Fibroblast of pulmonary artery (primary cell): ENCODE measurements around the gene FBXO28.

ENCODE experiments used
- DNase-seq: peaks from one replicate; pipeline ENCODE4 v3.0.0-alpha.2; 2010; ENCODE audit warnings: low read depth
- H3K4me3 ChIP-seq: replicated peaks from 2 replicates; pipeline ENCODE4 v1.5.1; 2011; ENCODE audit warnings: low read depth, mild to moderate bottlenecking, control low read depth, low read length, moderate library complexity
- CTCF ChIP-seq: IDR thresholded peaks from 2 replicates; pipeline ENCODE4 v1.5.1; 2011; ENCODE audit warnings: mild to moderate bottlenecking, control low read depth, low read length, inconsistent platforms; ENCODE audit errors: missing control alignments

The FBXO28 gene

GRCh38 chr1:224173523-224173922 is 59.6 kb downstream of the FBXO28 start:
- no peak for TF ChIP-seq CTCF
- no peak for DNase-seq

GRCh38 chr1:224175617-224176016 is 61.7 kb downstream of the FBXO28 start:
- TF ChIP-seq CTCF: no peak
- no peak overlapping the region for H3K4me3 ChIP-seq
- no peak for DNase-seq

More at GRCh38 chr1:224173523-224173922, 59.6 kb downstream of the FBXO28 start:
- no peak overlapping the region for H3K4me3 ChIP-seq

GRCh38 chr1:224177356-224177999 is 63.6 kb downstream of the FBXO28 start:
- no peak overlapping the region for H3K4me3 ChIP-seq
- TF ChIP-seq CTCF: no peak
- no peak for DNase-seq

- no peak for TF ChIP-seq CTCF
- DNase-seq: no peak
- no peak overlapping the region for H3K4me3 ChIP-seq
These were observed 65.0 kb downstream of the FBXO28 start for GRCh38 chr1:224178894-224179293.

- no peak for TF ChIP-seq CTCF
- H3K4me3 ChIP-seq: no peak overlapping the region
- no peak for DNase-seq
These were observed 67.0 kb downstream of the FBXO28 start for GRCh38 chr1:224180783-224181452.

GRCh38 chr1:224181453-224181810 is 67.5 kb downstream of the FBXO28 start:
- TF ChIP-seq CTCF: no peak
- H3K4me3 ChIP-seq: no peak overlapping the region
- DNase-seq: no peak
